Ishikawa (cell line): ENCODE results near the gene EMP2.

ENCODE experiments used
- CEBPB ChIP-seq: IDR thresholded peaks from 2 replicates; pipeline ENCODE4 v1.6.1; 2012
- CREB1 ChIP-seq: IDR thresholded peaks from 2 replicates; pipeline ENCODE4 v1.6.1; 2012; ENCODE audit warnings: low read depth
- EGR1 ChIP-seq: IDR thresholded peaks from 2 replicates; pipeline ENCODE4 v1.6.1; 2012
- EP300 ChIP-seq: IDR thresholded peaks from 2 replicates; pipeline ENCODE4 v1.6.1; 2012; ENCODE audit warnings: borderline replicate concordance
- FOXM1 ChIP-seq: IDR thresholded peaks from 2 replicates; pipeline ENCODE4 v1.6.1; 2012; ENCODE audit warnings: low read depth, borderline replicate concordance
- NFIC ChIP-seq: IDR thresholded peaks from 2 replicates; pipeline ENCODE4 v1.6.1; 2012
- RAD21 ChIP-seq: IDR thresholded peaks from 2 replicates; pipeline ENCODE4 v1.6.1; 2012; ENCODE audit warnings: low read depth
- TAF1 ChIP-seq: IDR thresholded peaks from 2 replicates; pipeline ENCODE4 v1.6.1; 2012; ENCODE audit warnings: low read depth, mild to moderate bottlenecking
- TCF12 ChIP-seq: IDR thresholded peaks from 2 replicates; pipeline ENCODE4 v1.6.1; 2012; ENCODE audit warnings: low read depth
- TEAD4 ChIP-seq: IDR thresholded peaks from 2 replicates; pipeline ENCODE4 v1.6.1; 2012
- YY1 ChIP-seq: IDR thresholded peaks from 2 replicates; pipeline ENCODE4 v1.6.1; 2012; ENCODE audit warnings: low read depth
- ZBTB7A ChIP-seq: IDR thresholded peaks from 2 replicates; pipeline ENCODE4 v1.6.1; 2012; ENCODE audit warnings: low read depth
- TF ChIP-seq, protein P1 (sequence below): IDR thresholded peaks from 2 replicates; pipeline ENCODE4 v1.6.1; 2012
- TF ChIP-seq, protein P2 (sequence below): IDR thresholded peaks from 2 replicates; pipeline ENCODE4 v1.6.1; 2012; ENCODE audit warnings: low read depth, mild to moderate bottlenecking
- TF ChIP-seq, protein P3 (sequence below): IDR thresholded peaks from 2 replicates; pipeline ENCODE4 v1.6.1; 2012

The EMP2 gene

DNA sequence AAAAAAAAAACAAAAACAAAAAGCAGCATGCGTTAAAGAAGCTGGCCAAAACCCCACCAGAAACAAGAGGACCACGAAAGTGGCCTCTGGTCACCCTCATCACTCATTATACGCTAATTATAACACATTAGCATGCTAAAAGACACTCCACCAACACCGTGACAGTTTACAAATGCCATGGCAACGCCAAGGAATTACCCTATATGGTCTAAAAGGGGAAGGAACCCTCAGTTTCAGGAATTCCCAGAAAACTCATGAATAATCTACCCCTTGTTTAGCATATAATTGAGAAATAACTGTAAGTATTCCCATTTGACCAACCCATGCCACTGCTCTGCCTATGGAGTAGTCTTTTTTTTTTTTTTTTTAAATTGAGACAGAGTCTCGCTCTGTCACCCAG, 77.6 kb downstream of the EMP2 start:
- no peak for TF ChIP-seq TCF12
- no peak for TF ChIP-seq CEBPB
- no peak for TF ChIP-seq TAF1
- no peak for TF ChIP-seq CREB1
- TF ChIP-seq, protein P1, sequence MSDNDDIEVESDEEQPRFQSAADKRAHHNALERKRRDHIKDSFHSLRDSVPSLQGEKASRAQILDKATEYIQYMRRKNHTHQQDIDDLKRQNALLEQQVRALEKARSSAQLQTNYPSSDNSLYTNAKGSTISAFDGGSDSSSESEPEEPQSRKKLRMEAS: no peak
- TF ChIP-seq, protein P2, sequence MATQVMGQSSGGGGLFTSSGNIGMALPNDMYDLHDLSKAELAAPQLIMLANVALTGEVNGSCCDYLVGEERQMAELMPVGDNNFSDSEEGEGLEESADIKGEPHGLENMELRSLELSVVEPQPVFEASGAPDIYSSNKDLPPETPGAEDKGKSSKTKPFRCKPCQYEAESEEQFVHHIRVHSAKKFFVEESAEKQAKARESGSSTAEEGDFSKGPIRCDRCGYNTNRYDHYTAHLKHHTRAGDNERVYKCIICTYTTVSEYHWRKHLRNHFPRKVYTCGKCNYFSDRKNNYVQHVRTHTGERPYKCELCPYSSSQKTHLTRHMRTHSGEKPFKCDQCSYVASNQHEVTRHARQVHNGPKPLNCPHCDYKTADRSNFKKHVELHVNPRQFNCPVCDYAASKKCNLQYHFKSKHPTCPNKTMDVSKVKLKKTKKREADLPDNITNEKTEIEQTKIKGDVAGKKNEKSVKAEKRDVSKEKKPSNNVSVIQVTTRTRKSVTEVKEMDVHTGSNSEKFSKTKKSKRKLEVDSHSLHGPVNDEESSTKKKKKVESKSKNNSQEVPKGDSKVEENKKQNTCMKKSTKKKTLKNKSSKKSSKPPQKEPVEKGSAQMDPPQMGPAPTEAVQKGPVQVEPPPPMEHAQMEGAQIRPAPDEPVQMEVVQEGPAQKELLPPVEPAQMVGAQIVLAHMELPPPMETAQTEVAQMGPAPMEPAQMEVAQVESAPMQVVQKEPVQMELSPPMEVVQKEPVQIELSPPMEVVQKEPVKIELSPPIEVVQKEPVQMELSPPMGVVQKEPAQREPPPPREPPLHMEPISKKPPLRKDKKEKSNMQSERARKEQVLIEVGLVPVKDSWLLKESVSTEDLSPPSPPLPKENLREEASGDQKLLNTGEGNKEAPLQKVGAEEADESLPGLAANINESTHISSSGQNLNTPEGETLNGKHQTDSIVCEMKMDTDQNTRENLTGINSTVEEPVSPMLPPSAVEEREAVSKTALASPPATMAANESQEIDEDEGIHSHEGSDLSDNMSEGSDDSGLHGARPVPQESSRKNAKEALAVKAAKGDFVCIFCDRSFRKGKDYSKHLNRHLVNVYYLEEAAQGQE: no peak
- no peak for TF ChIP-seq EP300
- TF ChIP-seq RAD21: no peak
- no peak for TF ChIP-seq NFIC
- no peak for TF ChIP-seq FOXM1
- no peak for TF ChIP-seq TEAD4
- no peak for TF ChIP-seq YY1
- no peak for TF ChIP-seq ZBTB7A

DNA sequence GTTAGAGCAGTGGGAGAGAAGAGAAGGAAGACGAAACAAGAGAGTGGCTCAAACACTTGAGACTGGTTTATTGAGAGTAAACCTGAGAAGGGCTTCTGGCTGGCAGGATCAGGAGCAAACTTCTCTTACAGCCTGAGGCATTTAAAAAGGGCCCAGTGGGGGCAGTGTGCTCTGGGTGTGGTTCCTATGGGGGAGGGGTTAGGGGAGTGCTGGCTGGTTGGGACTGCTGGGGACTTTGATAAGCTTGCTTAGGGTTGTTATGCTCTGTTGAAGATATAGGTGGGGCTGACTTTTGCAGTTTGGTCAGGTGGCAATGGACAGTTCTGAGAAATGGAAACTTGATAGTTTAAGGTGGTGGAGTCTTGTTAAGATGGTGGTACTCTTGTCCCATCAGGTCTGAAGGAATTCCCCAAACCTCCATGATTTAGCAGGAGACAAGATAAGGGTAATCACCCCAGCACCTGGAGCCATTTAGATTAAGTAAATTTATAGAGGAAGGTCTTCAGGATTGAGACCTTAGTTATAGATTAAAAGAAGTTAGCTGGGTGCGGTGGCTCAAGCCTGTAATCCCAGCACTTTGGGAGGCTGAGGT, 79.3 kb downstream of the EMP2 start:
- TF ChIP-seq TEAD4 (no peak), EGR1 (no peak), EP300 (no peak), TCF12 (no peak), TAF1 (no peak), RAD21 (no peak), YY1 (no peak), FOXM1 (no peak), CEBPB (no peak), NFIC (no peak)
- TF ChIP-seq, protein P2: no peak
- TF ChIP-seq, protein P3, sequence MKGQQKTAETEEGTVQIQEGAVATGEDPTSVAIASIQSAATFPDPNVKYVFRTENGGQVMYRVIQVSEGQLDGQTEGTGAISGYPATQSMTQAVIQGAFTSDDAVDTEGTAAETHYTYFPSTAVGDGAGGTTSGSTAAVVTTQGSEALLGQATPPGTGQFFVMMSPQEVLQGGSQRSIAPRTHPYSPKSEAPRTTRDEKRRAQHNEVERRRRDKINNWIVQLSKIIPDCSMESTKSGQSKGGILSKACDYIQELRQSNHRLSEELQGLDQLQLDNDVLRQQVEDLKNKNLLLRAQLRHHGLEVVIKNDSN: no peak
- TF ChIP-seq, protein P1: no peak

DNA sequence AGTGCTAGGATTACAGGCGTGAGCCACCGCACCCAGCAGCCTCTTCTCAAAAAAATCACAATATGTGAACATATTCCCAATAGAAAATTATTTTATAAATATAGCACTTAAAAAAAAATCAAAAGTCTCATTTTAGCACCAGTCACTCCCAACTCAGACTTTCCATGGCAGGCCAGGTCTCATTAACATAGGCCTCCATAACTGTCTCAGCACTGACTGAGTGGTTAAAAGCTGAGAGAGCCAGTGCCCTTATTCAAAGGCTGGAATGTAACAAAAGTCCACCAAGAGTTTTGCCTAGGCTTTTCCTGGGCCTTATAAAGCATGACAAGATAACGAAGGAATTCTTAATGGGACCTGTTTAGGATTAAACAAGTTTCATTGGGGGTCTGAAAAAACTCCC, 79.8 kb downstream of the EMP2 start:
- TF ChIP-seq, protein P3: no peak
- TF ChIP-seq FOXM1 (no peak), RAD21 (no peak), TAF1 (no peak), CEBPB (no peak), YY1 (no peak)

DNA sequence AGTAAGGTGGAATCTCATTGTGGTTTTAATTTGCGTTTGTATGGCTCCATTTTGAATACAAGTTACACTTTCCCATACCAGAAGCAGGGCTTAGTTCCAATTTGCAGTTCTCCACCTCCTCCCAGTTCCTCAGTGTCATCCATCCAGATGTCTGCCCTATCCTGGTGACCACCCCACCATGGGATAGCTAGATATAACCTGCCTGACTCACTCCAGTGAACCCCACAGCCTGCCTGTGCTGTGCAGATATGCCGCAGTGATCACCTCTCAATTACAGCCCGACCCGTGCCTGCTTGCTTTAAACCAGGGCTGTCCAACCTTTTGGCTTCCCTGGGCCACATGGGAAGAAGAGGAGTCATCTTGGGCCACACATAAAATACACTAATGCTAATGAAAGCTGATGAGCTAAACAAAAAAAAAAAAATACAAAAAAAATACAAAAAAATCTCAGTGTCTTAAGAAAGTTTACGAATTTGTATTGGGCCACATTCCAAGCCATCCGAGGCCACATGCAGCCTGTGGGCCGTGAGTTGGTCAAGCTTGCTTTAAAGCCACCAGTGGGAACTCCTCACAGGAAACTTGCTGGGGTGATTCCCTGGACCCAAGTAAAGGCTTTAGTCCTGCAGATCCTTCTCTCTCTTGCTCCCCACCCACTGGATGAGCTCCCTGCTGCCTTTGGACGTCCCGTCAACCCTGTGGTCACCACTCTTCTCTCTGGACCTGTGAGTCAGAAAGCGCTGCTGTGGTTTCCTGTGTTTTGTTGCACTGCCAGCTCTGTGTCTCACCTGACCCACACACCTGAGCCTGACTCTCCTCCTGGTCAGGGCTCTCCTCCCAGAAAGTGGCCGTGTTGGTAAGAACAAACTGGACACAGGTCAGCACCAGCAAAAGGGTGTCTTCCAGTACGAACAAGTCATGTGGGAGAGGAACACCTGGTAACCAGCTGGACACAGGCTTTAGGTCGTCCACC, 83.0 kb downstream of the EMP2 start:
- TF ChIP-seq NFIC (no peak), CREB1 (no peak), TAF1 (no peak), RAD21 (no peak), TEAD4 (no peak), TCF12 (no peak), FOXM1 (no peak), YY1 (no peak), EP300 (no peak), EGR1 (no peak), ZBTB7A (no peak), CEBPB (no peak)
- TF ChIP-seq, protein P1: no peak
- TF ChIP-seq, protein P3: no peak
- TF ChIP-seq, protein P2: no peak
